Esophagus mucosa (tissue), 1 donor: ENCODE data around the gene YWHAQ. TPM values are rescaled to one million over a fixed set of nuclear protein-coding genes. Genes with fewer than 3 reads are reported as not detected.
A peak's percentile ranks its signal among the peaks of the same experiment; 100 is the strongest.
"Not testable (repeated sequence)": the region's sequence is repeated elsewhere in the genome, so short reads cannot be mapped to it uniquely, and the experiment has no call there.

ENCODE experiments used
- ATAC-seq: fragments of 200-7000 bp; cut with Tn5 transposase; one replicate; pipeline ENCODE4 v1.9.1; 2020
- total RNA-seq: library from RNA; stranded (reverse); gene quantifications from one replicate; pipeline ENCODE4 v1.2.4, GENCODE V29; 2023
- donor health status: DM: yes; HTN: yes; CAD: no.

YWHAQ gene
- total RNA-seq, 1 donor from 2014 or later = 392 TPM

GRCh38 chr2:9550859-9551391, 79.9 kb downstream of the YWHAQ start:
- ATAC-seq = not testable (repeated sequence)

- no peak for ATAC-seq
Observed at GRCh38 chr2:9549420-9549819, 81.4 kb downstream of the YWHAQ start.

- ATAC-seq = peak; percentile 40
Observed at GRCh38 chr2:9548506-9548905, 82.3 kb downstream of the YWHAQ start.

- ATAC-seq = no peak
Observed at GRCh38 chr2:9547262-9547991, 83.4 kb downstream of the YWHAQ start.

GRCh38 chr2:9545502-9545901, 85.3 kb downstream of the YWHAQ start:
- ATAC-seq = no peak

- ATAC-seq = no peak
Observed at GRCh38 chr2:9543557-9543956, 87.2 kb downstream of the YWHAQ start.

GRCh38 chr2:9539531-9539930, 91.3 kb downstream of the YWHAQ start:
- no peak for ATAC-seq

- ATAC-seq = peak; percentile 43
Observed at GRCh38 chr2:9538000-9538507, 92.7 kb downstream of the YWHAQ start.

GRCh38 chr2:9536504-9536903, 94.3 kb downstream of the YWHAQ start:
- ATAC-seq = no peak

GRCh38 chr2:9535177-9535576, 95.6 kb downstream of the YWHAQ start:
- no peak for ATAC-seq

Other genes with a start within 250 kb of the YWHAQ start
- gene ITGB1BP1, start 207.5 kb downstream of the YWHAQ start, total RNA-seq = 53.8 TPM
- gene CPSF3, start 207.3 kb downstream of the YWHAQ start, total RNA-seq = 26.2 TPM
- gene IAH1, start 156.4 kb downstream of the YWHAQ start, total RNA-seq = 32.2 TPM
- gene ADAM17, start 75.2 kb downstream of the YWHAQ start, total RNA-seq = 27.5 TPM
- gene TAF1B, start 212.5 kb upstream of the YWHAQ start, total RNA-seq = 24.7 TPM